ENCODE data around the gene ZFP28.

Gene ZFP28

GRCh38 chr19:56538761-56539263, at the start of gene ZFP28:
Gene ZFP28, plus strand, starts transcription at chr19:56538948. Its CDS starts 71 bp downstream, at chr19:56539019.
- peak in 1 of 2 donors; percentile 34 for DNase-seq (ENCODE audit: extremely low read depth in 1 of 2, low read depth in 1 of 2)

GRCh38 chr19:56491399-56491798, 47.3 kb upstream of the ZFP28 start:
- DNase-seq (ENCODE audit: extremely low read depth in 1 of 2, low read depth in 1 of 2), result no peak

GRCh38 chr19:56504581-56504980, 34.2 kb upstream of the ZFP28 start:
- DNase-seq (ENCODE audit: extremely low read depth in 1 of 2, low read depth in 1 of 2), result no peak

- peak; percentile 63 to 79 for DNase-seq (ENCODE audit: extremely low read depth in 1 of 2, low read depth in 1 of 2)
These were observed 31.1 kb upstream of the ZFP28 start, which contains the start of gene ZNF471 for GRCh38 chr19:56507446-56508289. Gene ZNF471, plus strand, starts transcription at chr19:56507855. Its CDS starts 3,717 bp downstream, at chr19:56511572.

- DNase-seq (ENCODE audit: extremely low read depth in 1 of 2, low read depth in 1 of 2), result no peak
These were observed 30.4 kb upstream of the ZFP28 start for GRCh38 chr19:56508290-56508778.

- no peak for DNase-seq (ENCODE audit: extremely low read depth in 1 of 2, low read depth in 1 of 2)
These were observed 13.4 kb upstream of the ZFP28 start for GRCh38 chr19:56525214-56525860.

- no peak for DNase-seq (ENCODE audit: extremely low read depth in 1 of 2, low read depth in 1 of 2)
These were observed 1.3 kb upstream of the ZFP28 start for GRCh38 chr19:56537442-56537841.

- DNase-seq (ENCODE audit: extremely low read depth in 1 of 2, low read depth in 1 of 2), result peak; percentile 68 to 82
These were observed 441 bp upstream of the ZFP28 start for GRCh38 chr19:56538254-56538760.

GRCh38 chr19:56543776-56544175, 5.0 kb downstream of the ZFP28 start:
- no peak for DNase-seq (ENCODE audit: extremely low read depth in 1 of 2, low read depth in 1 of 2)

- DNase-seq (ENCODE audit: extremely low read depth in 1 of 2, low read depth in 1 of 2), result no peak
These were observed 8.8 kb downstream of the ZFP28 start for GRCh38 chr19:56547535-56547934.

- DNase-seq (ENCODE audit: extremely low read depth in 1 of 2, low read depth in 1 of 2), result no peak
These were observed 15.6 kb downstream of the ZFP28 start for GRCh38 chr19:56554272-56554869.

GRCh38 chr19:56562766-56563165, 24.0 kb downstream of the ZFP28 start:
- DNase-seq (ENCODE audit: extremely low read depth in 1 of 2, low read depth in 1 of 2), result no peak

- DNase-seq (ENCODE audit: extremely low read depth in 1 of 2, low read depth in 1 of 2), result no peak
These were observed 28.1 kb downstream of the ZFP28 start for GRCh38 chr19:56566904-56567273.

GRCh38 chr19:56567274-56568120, 28.7 kb downstream of the ZFP28 start, which contains the start of gene ZNF470:
Gene ZNF470, plus strand, starts transcription at chr19:56567468. Its CDS starts 2,844 bp downstream, at chr19:56570312.
- peak; percentile 75 to 78 for DNase-seq (ENCODE audit: extremely low read depth in 1 of 2, low read depth in 1 of 2)

- DNase-seq (ENCODE audit: extremely low read depth in 1 of 2, low read depth in 1 of 2), result no peak
These were observed 33.8 kb downstream of the ZFP28 start for GRCh38 chr19:56572589-56572988.

GRCh38 chr19:56573914-56574313, 35.2 kb downstream of the ZFP28 start:
- DNase-seq (ENCODE audit: extremely low read depth in 1 of 2, low read depth in 1 of 2), result no peak

- no peak for DNase-seq (ENCODE audit: extremely low read depth in 1 of 2, low read depth in 1 of 2)
These were observed 39.2 kb downstream of the ZFP28 start for GRCh38 chr19:56577719-56578602.

GRCh38 chr19:56594446-56594782, 55.7 kb downstream of the ZFP28 start:
- DNase-seq (ENCODE audit: extremely low read depth in 1 of 2, low read depth in 1 of 2), result no peak

All from activated CD8-positive, alpha-beta memory T cell treated with anti-CD3 and anti-CD28 coated beads for 1 hour (primary cell).